Thymus (tissue), 11 donors: ENCODE results near the gene GPR32. TPM values are rescaled to one million over a fixed set of nuclear protein-coding genes. Genes with fewer than 3 reads are reported as not detected.

Experiments
- DNase-seq, 9 donors: peaks; one replicate each; pipeline ENCODE4 v3.0.0-alpha.2; 2013; ENCODE audit warnings: low spot score in 9 of 9, low read depth in 6 of 9, missing footprints in 1 of 9
- H3K27ac ChIP-seq, 2 donors: one replicate each; pipeline ENCODE4 v1.5.1; 2013; ENCODE audit warnings: control low read depth in 1 of 2, low read depth in 1 of 2, low read length in 1 of 2, mild to moderate bottlenecking in 1 of 2, moderate library complexity in 1 of 2
- H3K27me3 ChIP-seq, 2 donors: one replicate each; pipeline ENCODE4 v1.5.1; 2013; ENCODE audit warnings: low read length in 1 of 2; ENCODE audit not compliant: control insufficient read depth in 2 of 2, insufficient read depth in 1 of 2
- H3K36me3 ChIP-seq, 2 donors: one replicate each; pipeline ENCODE4 v1.5.1; 2013; ENCODE audit warnings: low read length in 1 of 2, mild to moderate bottlenecking in 1 of 2, moderate library complexity in 1 of 2; ENCODE audit not compliant: control insufficient read depth in 2 of 2, insufficient read depth in 2 of 2
- H3K4me1 ChIP-seq, 2 donors: one replicate each; pipeline ENCODE4 v1.5.1; 2013; ENCODE audit warnings: low read length in 2 of 2; ENCODE audit not compliant: control insufficient read depth in 2 of 2, insufficient read depth in 2 of 2
- H3K4me3 ChIP-seq, 2 donors: one replicate each; pipeline ENCODE4 v1.5.1; 2013; ENCODE audit warnings: low read length in 2 of 2, control low read depth in 1 of 2, mild to moderate bottlenecking in 1 of 2
- H3K9me3 ChIP-seq, 2 donors: one replicate each; pipeline ENCODE4 v1.5.1; 2013; ENCODE audit warnings: low read length in 1 of 2, mild to moderate bottlenecking in 1 of 2; ENCODE audit not compliant: control insufficient read depth in 2 of 2, insufficient read depth in 1 of 2
- WGBS: extraction: QIAGEN DNeasy Blood & Tissue Kit; methylation state at CpG from one replicate; pipeline ENCODE4 v1.1.7; 2013; 5-methylcytosine and 5-hydroxymethylcytosine counted together
- polyA plus RNA-seq: library from polyadenylated mRNA; stranded (reverse); fragments of 200-250 nt; gene quantifications from one replicate; pipeline ENCODE4 v1.2.3, GENCODE V29; 2013
- total RNA-seq: library from RNA; stranded (reverse); fragments of 120-200 nt; gene quantifications from one replicate; pipeline ENCODE4 v1.2.4, GENCODE V29; 2013
- donor health status: healthy.

Gene GPR32
- total and polyA plus RNA-seq, 2 donors: 0.07 TPM; not detected in 1

GRCh38 chr19:50725218-50725910, 44.9 kb upstream of the GPR32 start:
- DNase-seq: no peak
- WGBS: 8% methylated on average over 52 of the region's 52 CpGs
- Histone ChIP-seq H3K4me3 (peak overlapping the region; percentile 54 to 56), H3K27me3 (peaks cover 20 to 57% of the 10 kb centered on the region in 2 donors), H3K36me3 (no peaks in the 10 kb centered on the region), H3K27ac (peak overlapping the region; percentile 32 to 72), H3K9me3 (peaks cover 1 to 17% of the 10 kb centered on the region in 2 donors), H3K4me1 (peaks cover 14 to 52% of the 10 kb centered on the region in 2 donors)

- Histone ChIP-seq H3K4me1 (peaks cover 14 to 47% of the 10 kb centered on the region in 2 donors), H3K9me3 (peaks cover 1 to 17% of the 10 kb centered on the region in 2 donors), H3K36me3 (no peaks in the 10 kb centered on the region), H3K27me3 (peaks cover 18 to 53% of the 10 kb centered on the region in 2 donors), H3K27ac (no peak overlapping the region), H3K4me3 (no peak overlapping the region)
- no peak for DNase-seq
- 91% methylated on average over 9 of the region's 9 CpGs for WGBS
Measured at GRCh38 chr19:50725911-50726230, 44.4 kb upstream of the GPR32 start.

GRCh38 chr19:50728084-50728737, 42.1 kb upstream of the GPR32 start:
- WGBS: 24% methylated on average over 39 of the region's 39 CpGs
- Histone ChIP-seq H3K4me1 (peaks cover 14 to 31% of the 10 kb centered on the region in 2 donors), H3K36me3 (no peaks in the 10 kb centered on the region), H3K9me3 (peaks cover 1 to 10% of the 10 kb centered on the region in 2 donors), H3K4me3 (no peak overlapping the region), H3K27ac (no peak overlapping the region), H3K27me3 (peaks cover 10 to 31% of the 10 kb centered on the region in 2 donors)
- peak in 6 of 9 donors; percentile 55 to 87 (median 74) for DNase-seq

GRCh38 chr19:50729894-50730293, 40.4 kb upstream of the GPR32 start:
- WGBS: 90% methylated on average over 5 of the region's 5 CpGs
- no peak overlapping the region for H3K27ac ChIP-seq
- H3K27me3 ChIP-seq: peaks cover 0 to 14% of the 10 kb centered on the region in 2 donors
- DNase-seq: no peak
- no peaks in the 10 kb centered on the region for H3K36me3 ChIP-seq
- no peak overlapping the region for H3K4me3 ChIP-seq
- H3K9me3 ChIP-seq: peaks cover 1 to 10% of the 10 kb centered on the region in 2 donors
- peaks cover 7 to 16% of the 10 kb centered on the region in 2 donors for H3K4me1 ChIP-seq

GRCh38 chr19:50735869-50736268, 34.4 kb upstream of the GPR32 start:
- H3K4me3 ChIP-seq: no peak overlapping the region
- H3K36me3 ChIP-seq: no peaks in the 10 kb centered on the region
- no peak overlapping the region for H3K27ac ChIP-seq
- 69% methylated on average over 7 of the region's 7 CpGs for WGBS
- no peak for DNase-seq
- no peaks in the 10 kb centered on the region for H3K4me1 ChIP-seq
- no peaks in the 10 kb centered on the region for H3K9me3 ChIP-seq
- H3K27me3 ChIP-seq: peaks cover 0 to 12% of the 10 kb centered on the region in 2 donors

- H3K36me3 ChIP-seq: no peaks in the 10 kb centered on the region
- H3K27me3 ChIP-seq: peaks cover 0 to 16% of the 10 kb centered on the region in 2 donors
- WGBS: 79% methylated on average over 5 of the region's 5 CpGs
Measured at GRCh38 chr19:50736338-50736737, 33.9 kb upstream of the GPR32 start.

GRCh38 chr19:50739132-50739913, 30.9 kb upstream of the GPR32 start:
- WGBS: 86% methylated on average over 23 of the region's 23 CpGs
- Histone ChIP-seq H3K36me3 (no peaks in the 10 kb centered on the region), H3K9me3 (no peaks in the 10 kb centered on the region), H3K27ac (no peak overlapping the region), H3K4me3 (no peak overlapping the region), H3K4me1 (no peaks in the 10 kb centered on the region), H3K27me3 (peaks cover 0 to 18% of the 10 kb centered on the region in 2 donors)
- no peak for DNase-seq

More at GRCh38 chr19:50736338-50736737, 33.9 kb upstream of the GPR32 start:
- Histone ChIP-seq H3K9me3 (no peaks in the 10 kb centered on the region), H3K4me1 (no peaks in the 10 kb centered on the region), H3K27ac (no peak overlapping the region), H3K4me3 (no peak overlapping the region)
- no peak for DNase-seq

GRCh38 chr19:50739914-50740426, 30.3 kb upstream of the GPR32 start:
- no peaks in the 10 kb centered on the region for H3K4me1 ChIP-seq
- WGBS: 67% methylated on average over 11 of the region's 11 CpGs
- no peak overlapping the region for H3K27ac ChIP-seq
- H3K4me3 ChIP-seq: no peak overlapping the region
- no peak for DNase-seq
- H3K9me3 ChIP-seq: no peaks in the 10 kb centered on the region
- no peaks in the 10 kb centered on the region for H3K36me3 ChIP-seq
- H3K27me3 ChIP-seq: peaks cover 0 to 18% of the 10 kb centered on the region in 2 donors
